Endothelial cell of umbilical vein (primary cell): Measurements from ENCODE around the gene MYO6. TPM values are rescaled to one million over a fixed set of nuclear protein-coding genes. Genes with fewer than 3 reads are reported as not detected.

Experiments
- BruUV-seq: library from RNA; stranded (reverse); fragments of 400-500 nt; replicated peaks from 2 replicates; lab custom pipeline; 2021; lab: Mats Ljungman, UMichigan
- CTCF ChIA-PET: fragments of 300-600, 350-600 bp; sonication (Branson Sonifier 250); formaldehyde crosslinking; loops from one replicate; lab custom pipeline; 2021; ENCODE audit warnings: antibody characterized with exemption, inconsistent platforms; lab: Charles Lee
- POLR2A ChIA-PET: fragments of 300-600, 350-600 bp; sonication (Branson Sonifier 250); formaldehyde crosslinking; loops from one replicate; lab custom pipeline; 2021; ENCODE audit warnings: antibody characterized with exemption, inconsistent platforms; lab: Charles Lee
- DNase-seq: peaks from one replicate; pipeline ENCODE4 v3.0.0-alpha.2; 2011; ENCODE audit warnings: low read depth, low spot score
- FAIRE-seq: peaks from 2 replicates; lab custom pipeline; 2011; peaks lifted over from hg19 to GRCh38; lab: Jason Lieb, UNC
- H2AFZ ChIP-seq: 2 replicates; pipeline ENCODE4 v1.6.0; 2012; ENCODE audit warnings: low read depth, low read length, control low read depth, inconsistent platforms
- H3K27ac ChIP-seq: 2 replicates; pipeline ENCODE4 v1.5.1; 2011; ENCODE audit warnings: low read depth, mild to moderate bottlenecking, control low read depth, low read length, moderate library complexity; ENCODE audit not compliant: insufficient read depth
- H3K27me3 ChIP-seq, 2 experiments: 2 replicates each; pipeline versions ENCODE4 v1.6.0 to v1.6.1; 2011; ENCODE audit warnings: low read length in 2 of 2, mixed read lengths in 1 of 2; ENCODE audit not compliant: control insufficient read depth in 2 of 2, insufficient read depth in 2 of 2
- H3K36me3 ChIP-seq, 2 experiments: 2 replicates in 1 of 2; 3 replicates in 1 of 2; pipeline ENCODE4 v1.5.1; 2011; ENCODE audit warnings: low read length in 2 of 2, mild to moderate bottlenecking in 1 of 2, moderate library complexity in 1 of 2; ENCODE audit not compliant: control insufficient read depth in 2 of 2, insufficient read depth in 2 of 2; ENCODE audit errors: extremely low read depth in 1 of 2
- H3K4me1 ChIP-seq: 3 replicates; pipeline ENCODE4 v1.5.1; 2011; ENCODE audit warnings: mild to moderate bottlenecking, low read length; ENCODE audit not compliant: control insufficient read depth, insufficient read depth; ENCODE audit errors: extremely low read depth
- H3K4me2 ChIP-seq: 2 replicates; pipeline ENCODE4 v1.6.1; 2011; ENCODE audit warnings: low read length, control low read depth, mixed read lengths; ENCODE audit not compliant: insufficient read depth
- H3K4me3 ChIP-seq, 3 experiments: fragments of 200-600 bp in 1 of 3; sonication (generic), shearing (Covaris generic) in 1 of 3; replicated peaks in 1 of 3; 2 replicates each; pipeline ENCODE4 v1.5.1; 2011 to 2016; ENCODE audit warnings: control low read depth in 3 of 3, low read length in 3 of 3, mild to moderate bottlenecking in 2 of 3, inconsistent platforms in 1 of 3, low read depth in 1 of 3, moderate library complexity in 1 of 3; ENCODE audit not compliant: insufficient read depth in 1 of 3
- H3K79me2 ChIP-seq: 2 replicates; pipeline ENCODE4 v1.6.0; 2012; ENCODE audit warnings: low read length, inconsistent platforms; ENCODE audit not compliant: control insufficient read depth, insufficient read depth
- H3K9ac ChIP-seq: replicated peaks from 2 replicates; pipeline ENCODE3; 2011; ENCODE audit warnings: low read length, control low read depth; ENCODE audit not compliant: insufficient read depth; ENCODE audit errors: extremely low read depth
- H3K9me1 ChIP-seq: replicated peaks from 3 replicates; pipeline ENCODE4 v1.6.0; 2011; ENCODE audit warnings: mild to moderate bottlenecking, low read length; ENCODE audit not compliant: control insufficient read depth, insufficient read depth; ENCODE audit errors: extremely low read depth
- H3K9me3 ChIP-seq: replicated peaks from 2 replicates; pipeline ENCODE4 v1.5.1; 2012; ENCODE audit warnings: low read length, inconsistent platforms; ENCODE audit not compliant: control insufficient read depth, insufficient read depth
- H4K20me1 ChIP-seq: replicated peaks from 2 replicates; pipeline ENCODE3; 2011; ENCODE audit warnings: mild to moderate bottlenecking, low read length; ENCODE audit not compliant: control insufficient read depth, insufficient read depth; ENCODE audit errors: extremely low read depth
- EZH2 ChIP-seq: IDR thresholded peaks from 2 replicates; pipeline ENCODE4 v1.6.1; 2012; ENCODE audit warnings: borderline replicate concordance, low read depth, mild to moderate bottlenecking, moderate library complexity, low read length, inconsistent platforms; ENCODE audit not compliant: severe bottlenecking
- FOS ChIP-seq: IDR thresholded peaks from 2 replicates; pipeline ENCODE4 v1.6.1; 2011; ENCODE audit warnings: mild to moderate bottlenecking, low read length, moderate library complexity, borderline replicate concordance; ENCODE audit not compliant: insufficient read depth
- GATA2 ChIP-seq: IDR thresholded peaks from 2 replicates; pipeline ENCODE4 v1.7.0; 2011; ENCODE audit warnings: low read depth, mild to moderate bottlenecking, moderate library complexity, mixed read lengths, low read length; ENCODE audit not compliant: insufficient read length, insufficient read depth
- JUN ChIP-seq: IDR thresholded peaks from 2 replicates; pipeline ENCODE4 v1.6.1; 2011; ENCODE audit warnings: borderline replicate concordance, low read depth; ENCODE audit not compliant: insufficient read length, insufficient read depth
- MYC ChIP-seq: IDR thresholded peaks from one replicate; pipeline ENCODE4 v1.6.1; 2011; ENCODE audit warnings: mild to moderate bottlenecking, low read depth, low read length
- POLR2A ChIP-seq: IDR thresholded peaks from 2 replicates; pipeline ENCODE4 v1.6.1; 2012; ENCODE audit warnings: low read depth, mild to moderate bottlenecking, control low read depth, low read length
- POLR2AphosphoS5 ChIP-seq: IDR thresholded peaks from 2 replicates; pipeline ENCODE4 v1.6.1; 2012; ENCODE audit warnings: low read depth, mild to moderate bottlenecking, control low read depth, low read length, moderate library complexity; ENCODE audit not compliant: insufficient read depth
- dilution Hi-C: fragments of 300-500 bp; cut with MboI; formaldehyde crosslinking; loops from one replicate; pipeline ENCODE4 v1.15.0; 2019; ENCODE audit warnings: low sequenced_read_pairs; ENCODE audit not compliant: extremely low pct_ligation_motif_present
- intact Hi-C: fragments of 100-400 bp; cut with micrococcal nuclease; formaldehyde crosslinking; loops from one replicate; pipeline ENCODE4 v1.10.0; 2022
- polyA plus RNA-seq, 4 experiments: library from polyadenylated mRNA; depleted of rRNA in 3 of 4; stranded (reverse) in 3 of 4; unstranded in 1 of 4; fragments of >200 nt; gene quantifications; 2 replicates each; pipeline versions ENCODE4 v1.2.1 to v1.2.3, GENCODE V29; 2011 to 2012; ENCODE audit warnings: missing spikeins in 1 of 4
- total RNA-seq: library from RNA; stranded (reverse); gene quantifications from 2 replicates; pipeline ENCODE4 v1.2.3, GENCODE V29; 2021
- TF ChIP-seq, protein P1 (sequence below): IDR thresholded peaks from 2 replicates; pipeline ENCODE4 v1.6.1; 2011; ENCODE audit not compliant: insufficient read depth, insufficient read length
- TF ChIP-seq, protein P2 (sequence below), 2 donors: IDR thresholded peaks; 1 replicate in 1 of 2; 2 replicates in 1 of 2; pipeline ENCODE4 v1.5.1; 2011; ENCODE audit warnings: low read length in 2 of 2, mild to moderate bottlenecking in 2 of 2, moderate library complexity in 2 of 2, control low read depth in 1 of 2, inconsistent platforms in 1 of 2, low read depth in 1 of 2; ENCODE audit not compliant: insufficient read depth in 1 of 2; ENCODE audit errors: extremely low read depth in 1 of 2

The MYO6 gene
- total and polyA plus RNA-seq, 2 donors (not counting 3 experiments of a cell fraction or from before 2014, with no cell fraction given) = 15.5 to 68.0 TPM

DNA sequence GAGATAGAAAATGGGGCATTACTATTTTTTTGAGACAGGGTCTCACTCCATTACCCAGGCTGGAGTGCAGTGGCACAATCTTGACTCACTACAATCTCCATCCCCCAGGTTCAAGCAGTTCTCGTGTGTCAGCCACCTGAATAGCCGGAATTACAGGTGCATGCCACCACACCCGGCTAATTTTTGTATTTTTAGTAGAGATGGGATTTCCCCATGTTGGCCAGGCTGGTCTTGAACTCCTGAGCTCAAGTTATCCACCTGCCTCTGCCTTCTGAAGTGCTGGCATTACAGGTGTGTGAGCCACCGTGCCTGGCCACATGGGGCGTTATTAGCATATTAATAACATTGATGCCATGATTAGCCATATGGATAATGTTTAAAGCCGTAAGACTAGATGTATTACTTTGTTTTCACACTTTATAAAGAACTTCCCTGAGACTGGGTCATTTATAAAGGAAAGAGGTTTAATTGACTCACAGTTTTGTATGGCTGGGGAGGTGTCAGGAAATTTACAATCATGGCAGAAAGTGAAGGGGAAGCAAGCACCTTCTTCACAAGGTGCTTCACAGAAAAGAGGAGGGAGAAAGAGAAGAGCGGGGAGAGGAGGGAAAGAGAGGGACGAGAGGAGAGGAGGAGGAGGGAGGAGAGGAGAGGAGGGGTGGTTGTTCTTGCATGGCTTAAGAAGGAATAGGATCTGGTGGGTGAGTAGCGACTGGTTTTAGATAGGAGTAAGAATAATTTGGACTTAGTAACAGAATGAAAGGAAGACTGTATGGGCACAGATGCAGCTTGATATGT, 51.9 kb downstream of the MYO6 start:
- DNase-seq (no peak), FAIRE-seq (no peak)
- POLR2A ChIA-PET = no interaction called here
- TF ChIP-seq POLR2AphosphoS5 (no peak), JUN (no peak), POLR2A (no peak), GATA2 (no peak), FOS (no peak), EZH2 (no peak), MYC (no peak)
- TF ChIP-seq, protein P1, sequence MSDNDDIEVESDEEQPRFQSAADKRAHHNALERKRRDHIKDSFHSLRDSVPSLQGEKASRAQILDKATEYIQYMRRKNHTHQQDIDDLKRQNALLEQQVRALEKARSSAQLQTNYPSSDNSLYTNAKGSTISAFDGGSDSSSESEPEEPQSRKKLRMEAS = no peak
- TF ChIP-seq, protein P2, sequence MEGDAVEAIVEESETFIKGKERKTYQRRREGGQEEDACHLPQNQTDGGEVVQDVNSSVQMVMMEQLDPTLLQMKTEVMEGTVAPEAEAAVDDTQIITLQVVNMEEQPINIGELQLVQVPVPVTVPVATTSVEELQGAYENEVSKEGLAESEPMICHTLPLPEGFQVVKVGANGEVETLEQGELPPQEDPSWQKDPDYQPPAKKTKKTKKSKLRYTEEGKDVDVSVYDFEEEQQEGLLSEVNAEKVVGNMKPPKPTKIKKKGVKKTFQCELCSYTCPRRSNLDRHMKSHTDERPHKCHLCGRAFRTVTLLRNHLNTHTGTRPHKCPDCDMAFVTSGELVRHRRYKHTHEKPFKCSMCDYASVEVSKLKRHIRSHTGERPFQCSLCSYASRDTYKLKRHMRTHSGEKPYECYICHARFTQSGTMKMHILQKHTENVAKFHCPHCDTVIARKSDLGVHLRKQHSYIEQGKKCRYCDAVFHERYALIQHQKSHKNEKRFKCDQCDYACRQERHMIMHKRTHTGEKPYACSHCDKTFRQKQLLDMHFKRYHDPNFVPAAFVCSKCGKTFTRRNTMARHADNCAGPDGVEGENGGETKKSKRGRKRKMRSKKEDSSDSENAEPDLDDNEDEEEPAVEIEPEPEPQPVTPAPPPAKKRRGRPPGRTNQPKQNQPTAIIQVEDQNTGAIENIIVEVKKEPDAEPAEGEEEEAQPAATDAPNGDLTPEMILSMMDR (IDR thresholded peaks at IDR 0.05; ENCODE audit: extremely low read depth in 1 of 2, insufficient read depth in 1 of 2, low read depth in 1 of 2, low read length in 2 of 2) = no peak
- Histone ChIP-seq H2AFZ (no peak overlapping the region), H3K9ac (no peak overlapping the region), H3K27ac (no peak overlapping the region), H3K27me3 (no peaks in the 10 kb centered on the region), H3K36me3 (peaks cover 0 to 3% of the 10 kb centered on the region in 2 experiments), H3K9me3 (no peaks in the 10 kb centered on the region), H3K79me2 (peaks cover 19% of the 10 kb centered on the region), H3K4me2 (no peak overlapping the region), H3K4me3 (no peak overlapping the region), H3K9me1 (no peaks in the 10 kb centered on the region), H3K4me1 (no peaks in the 10 kb centered on the region), H4K20me1 (no peaks in the 10 kb centered on the region)
- intact Hi-C loops = no loop called here
- CTCF ChIA-PET = interaction anchor here (0.7 to 1.5 kb wide), 3 partner anchors 16 to 93 kb away, joined by 3 to 4 read pairs (median 3); no protein-coding TSS in a partner anchor
- BruUV-seq = no TSS peak
- dilution Hi-C loops = no loop called here
